Tibial nerve (tissue), 4 donors: ENCODE results near the gene CCNI. TPM values are rescaled to one million over a fixed set of nuclear protein-coding genes. Genes with fewer than 3 reads are reported as not detected.
A peak's percentile ranks its signal among the peaks of the same experiment; 100 is the strongest.

ENCODE experiments used
- DNase-seq, 2 donors: peaks; one replicate each; pipeline ENCODE4 v3.0.0-alpha.2; 2019; ENCODE audit warnings: low spot score in 2 of 2
- H3K27ac ChIP-seq, 4 donors: fragments of 200-600 bp; sonication (generic) in 3 of 4; one replicate each; pipeline ENCODE4 v1.5.1; 2017 to 2019; ENCODE audit warnings: mild to moderate bottlenecking in 1 of 4
- H3K27me3 ChIP-seq, 2 donors: fragments of 200-600 bp; sonication (generic) in 1 of 2; one replicate each; pipeline versions ENCODE4 v1.5.1 to v1.6.0; 2017 to 2019
- H3K36me3 ChIP-seq, 3 donors: fragments of 200-600 bp; sonication (generic); one replicate each; pipeline ENCODE4 v1.5.1; 2018 to 2019
- H3K4me1 ChIP-seq, 4 donors: fragments of 200-600 bp; sonication (generic) in 3 of 4; one replicate each; pipeline ENCODE4 v1.5.1; 2017 to 2019
- H3K4me3 ChIP-seq, 4 donors: fragments of 200-600 bp; sonication (generic) in 3 of 4; one replicate each; pipeline ENCODE4 v1.5.1; 2017 to 2019; ENCODE audit warnings: mild to moderate bottlenecking in 1 of 4, moderate library complexity in 1 of 4
- H3K9me3 ChIP-seq, 4 donors: fragments of 200-600 bp; sonication (generic) in 3 of 4; one replicate each; pipeline ENCODE4 v1.5.1; 2017 to 2019
- CTCF ChIP-seq, 5 experiments: fragments of 200-600 bp in 3 of 5; fragments of 450-650 bp in 2 of 5; sonication (generic) in 3 of 5; IDR thresholded peaks; one replicate each; pipeline ENCODE4 v1.5.1; 2016 to 2019; ENCODE audit warnings: antibody characterized with exemption in 5 of 5, mild to moderate bottlenecking in 3 of 5, moderate library complexity in 2 of 5
- EP300 ChIP-seq, 2 donors: sonication (generic); formaldehyde crosslinking; IDR thresholded peaks; one replicate each; pipeline ENCODE4 v1.6.1; 2017; ENCODE audit warnings: antibody characterized with exemption in 2 of 2, mild to moderate bottlenecking in 1 of 2
- POLR2A ChIP-seq, 2 donors: fragments of 450-650 bp; IDR thresholded peaks; one replicate each; pipeline ENCODE4 v1.6.1; 2017; ENCODE audit warnings: antibody characterized with exemption in 2 of 2, mild to moderate bottlenecking in 2 of 2, moderate library complexity in 2 of 2
- WGBS, 2 donors: methylation state at CpG; one replicate each; pipeline ENCODE4 v1.1.5; 2018; 5-methylcytosine and 5-hydroxymethylcytosine counted together
- total RNA-seq, 4 donors: library from RNA; depleted of rRNA; stranded (reverse); fragments of >200 nt; gene quantifications; one replicate each; pipeline ENCODE4 v1.1.0, GENCODE V29; 2016

CCNI gene
- total RNA-seq, 4 donors from 2014 or later = 186 to 259 (median 198) TPM

- no peak overlapping the region for H3K27ac ChIP-seq
- TF ChIP-seq EP300 (IDR thresholded peaks at IDR 0.05) (no peak), CTCF (IDR thresholded peaks at IDR 0.05) (no peak), POLR2A (IDR thresholded peaks at IDR 0.05) (no peak)
- WGBS, 2 donors = 87 to 93% methylated on average over 5 of the region's 5 CpGs
- no peak for DNase-seq
- H3K27me3 ChIP-seq = no peaks in the 10 kb centered on the region
- no peaks in the 10 kb centered on the region for H3K36me3 ChIP-seq
- peaks cover 0 to 24% (median 2%) of the 10 kb centered on the region in 4 donors for H3K4me1 ChIP-seq
- no peaks in the 10 kb centered on the region for H3K9me3 ChIP-seq
- H3K4me3 ChIP-seq = no peak overlapping the region
These were observed 3.5 kb upstream of the CCNI start for GRCh38 chr4:77079281-77079680.

- H3K27me3 ChIP-seq = no peaks in the 10 kb centered on the region
- peaks cover 0 to 32% (median 2%) of the 10 kb centered on the region in 4 donors for H3K4me1 ChIP-seq
- 98 to 100% methylated on average over 2 of the region's 2 CpGs for WGBS, 2 donors
- H3K36me3 ChIP-seq = no peaks in the 10 kb centered on the region
- no peak overlapping the region for H3K27ac ChIP-seq
- no peaks in the 10 kb centered on the region for H3K9me3 ChIP-seq
- no peak for DNase-seq
- no peak overlapping the region for H3K4me3 ChIP-seq
- TF ChIP-seq CTCF (IDR thresholded peaks at IDR 0.05) (no peak), EP300 (IDR thresholded peaks at IDR 0.05) (no peak), POLR2A (IDR thresholded peaks at IDR 0.05) (no peak)
These were observed 2.6 kb upstream of the CCNI start for GRCh38 chr4:77078401-77078800.

- 79 to 81% methylated on average over 10 of the region's 10 CpGs for WGBS, 2 donors
- H3K27me3 ChIP-seq = no peaks in the 10 kb centered on the region
- H3K27ac ChIP-seq = peak overlapping the region; percentile 100
- peak overlapping the region in 2 of 4 donors; percentile 96 to 100 for H3K4me3 ChIP-seq
- DNase-seq = no peak
- H3K9me3 ChIP-seq = no peaks in the 10 kb centered on the region
- H3K4me1 ChIP-seq = peaks cover 0 to 46% (median 15%) of the 10 kb centered on the region in 4 donors
- no peaks in the 10 kb centered on the region for H3K36me3 ChIP-seq
- TF ChIP-seq CTCF (IDR thresholded peaks at IDR 0.05) = no peak
- TF ChIP-seq EP300 (IDR thresholded peaks at IDR 0.05) = no peak
- no peak for TF ChIP-seq POLR2A (IDR thresholded peaks at IDR 0.05)
These were observed 1.3 kb upstream of the CCNI start for GRCh38 chr4:77076889-77077635.

- DNase-seq = peak; percentile 23 to 65
- TF ChIP-seq POLR2A (IDR thresholded peaks at IDR 0.05) (no peak), CTCF (IDR thresholded peaks at IDR 0.05) (no peak), EP300 (IDR thresholded peaks at IDR 0.05) (no peak)
- H3K36me3 ChIP-seq = no peaks in the 10 kb centered on the region
- no peaks in the 10 kb centered on the region for H3K9me3 ChIP-seq
- peak overlapping the region; percentile 100 for H3K27ac ChIP-seq
- peaks cover 0 to 59% (median 22%) of the 10 kb centered on the region in 4 donors for H3K4me1 ChIP-seq
- 1% methylated on average over 68 to 81 of the region's 89 CpGs for WGBS, 2 donors
- H3K4me3 ChIP-seq = peak overlapping the region; percentile 87 to 100 (median 96)
- H3K27me3 ChIP-seq = no peaks in the 10 kb centered on the region
These were observed 571 bp downstream of the CCNI start for GRCh38 chr4:77074981-77075855.
